ENCODE data around the gene AFMID.

The AFMID gene

DNA sequence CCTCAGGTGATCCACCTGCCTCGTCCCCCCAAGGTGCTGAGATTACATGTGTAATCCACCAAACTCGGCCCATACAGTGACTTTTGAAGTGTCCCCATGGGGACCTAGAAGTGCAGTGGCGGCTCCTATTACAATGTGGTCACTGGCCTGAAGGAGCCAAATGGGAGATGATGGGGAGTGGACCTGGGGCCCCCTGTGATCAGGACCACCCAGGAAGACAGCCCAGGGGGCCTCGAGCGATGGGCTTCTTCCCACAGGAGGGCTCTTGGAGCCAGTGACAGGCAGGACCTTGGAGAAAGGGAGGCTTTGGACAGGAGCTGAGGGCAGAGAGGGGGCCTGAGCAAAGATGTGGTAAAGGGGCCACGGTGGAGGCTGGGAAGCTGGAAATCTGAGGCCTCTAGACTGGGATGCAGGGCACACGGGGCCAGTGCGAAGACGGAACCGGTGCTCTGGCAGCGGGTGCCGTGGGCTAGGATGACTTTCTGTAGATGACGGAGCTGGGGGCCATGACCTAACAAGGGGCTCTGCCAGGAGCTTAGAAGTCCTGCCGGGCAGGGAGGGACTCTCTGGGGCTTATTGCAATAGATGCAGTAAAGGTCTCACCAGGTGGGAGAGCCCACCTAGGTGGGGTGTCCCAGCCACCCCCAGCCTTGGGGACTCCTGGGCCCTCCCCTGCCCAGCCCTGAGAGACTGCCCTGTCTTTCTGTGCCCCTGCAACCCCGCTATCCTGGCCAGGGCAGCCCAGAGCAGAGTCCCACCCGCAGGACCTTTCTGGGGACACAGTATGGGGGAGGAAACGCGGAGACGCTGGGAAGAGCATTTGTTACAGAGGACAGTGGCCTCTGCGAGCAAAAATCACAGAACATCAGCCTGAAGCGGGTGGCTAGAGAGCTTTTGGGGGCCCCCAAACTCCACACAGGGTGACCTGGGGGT, 43.7 kb upstream of the AFMID start:
- H3K4me2 ChIP-seq (ENCODE audit: low read depth, low read length, poor library complexity, severe bottlenecking), result no peak overlapping the region
- H3F3A ChIP-seq (ENCODE audit: insufficient read depth), result peaks cover 35% of the 10 kb centered on the region
- peak overlapping the region; percentile 55; the same call in 1 of the 2 replicates for H3K27ac ChIP-seq (ENCODE audit: low read depth, low read length)
- H3K9me2 ChIP-seq (replicated peaks; ENCODE audit: insufficient read depth, low read length), result no peaks in the 10 kb centered on the region
- no peaks in the 10 kb centered on the region for H3K9me3 ChIP-seq (ENCODE audit: insufficient read depth, low read length)
- H3K27me3 ChIP-seq (ENCODE audit: low read length), result no peaks in the 10 kb centered on the region
- no peaks in the 10 kb centered on the region for H3K36me3 ChIP-seq (ENCODE audit: low read length)
- H3K9ac ChIP-seq (ENCODE audit: low read length), result no peak overlapping the region
- no peaks in the 10 kb centered on the region for H4K20me1 ChIP-seq (ENCODE audit: low read depth, low read length)
- no peak overlapping the region for H3K4me3 ChIP-seq (ENCODE audit: insufficient read depth, low read length, poor library complexity, severe bottlenecking)
- H2AFZ ChIP-seq (ENCODE audit: low read depth, low read length, severe bottlenecking), result no peak overlapping the region
- no peaks in the 10 kb centered on the region for H3K79me2 ChIP-seq (ENCODE audit: insufficient read depth, low read length)
- TF ChIP-seq, protein P1, sequence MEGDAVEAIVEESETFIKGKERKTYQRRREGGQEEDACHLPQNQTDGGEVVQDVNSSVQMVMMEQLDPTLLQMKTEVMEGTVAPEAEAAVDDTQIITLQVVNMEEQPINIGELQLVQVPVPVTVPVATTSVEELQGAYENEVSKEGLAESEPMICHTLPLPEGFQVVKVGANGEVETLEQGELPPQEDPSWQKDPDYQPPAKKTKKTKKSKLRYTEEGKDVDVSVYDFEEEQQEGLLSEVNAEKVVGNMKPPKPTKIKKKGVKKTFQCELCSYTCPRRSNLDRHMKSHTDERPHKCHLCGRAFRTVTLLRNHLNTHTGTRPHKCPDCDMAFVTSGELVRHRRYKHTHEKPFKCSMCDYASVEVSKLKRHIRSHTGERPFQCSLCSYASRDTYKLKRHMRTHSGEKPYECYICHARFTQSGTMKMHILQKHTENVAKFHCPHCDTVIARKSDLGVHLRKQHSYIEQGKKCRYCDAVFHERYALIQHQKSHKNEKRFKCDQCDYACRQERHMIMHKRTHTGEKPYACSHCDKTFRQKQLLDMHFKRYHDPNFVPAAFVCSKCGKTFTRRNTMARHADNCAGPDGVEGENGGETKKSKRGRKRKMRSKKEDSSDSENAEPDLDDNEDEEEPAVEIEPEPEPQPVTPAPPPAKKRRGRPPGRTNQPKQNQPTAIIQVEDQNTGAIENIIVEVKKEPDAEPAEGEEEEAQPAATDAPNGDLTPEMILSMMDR (IDR thresholded peaks at IDR 0.05; ENCODE audit: insufficient read depth, low read length, poor library complexity, severe bottlenecking), result no peak
- TF ChIP-seq EZH2phosphoT487 (conservative IDR thresholded peaks at IDR 0.05; ENCODE audit: low read length), result no peak

- Histone ChIP-seq H3K36me3 (ENCODE audit: low read length) (no peaks in the 10 kb centered on the region), H3F3A (ENCODE audit: insufficient read depth) (peaks cover 33% of the 10 kb centered on the region), H3K79me2 (ENCODE audit: insufficient read depth, low read length) (no peaks in the 10 kb centered on the region), H3K27me3 (ENCODE audit: low read length) (no peaks in the 10 kb centered on the region), H4K20me1 (ENCODE audit: low read depth, low read length) (no peaks in the 10 kb centered on the region), H3K9ac (ENCODE audit: low read length) (peak overlapping the region; percentile 2; the same call in 1 of the 2 replicates), H3K27ac (ENCODE audit: low read depth, low read length) (peak overlapping the region; percentile 55), H3K9me2 (replicated peaks; ENCODE audit: insufficient read depth, low read length) (no peaks in the 10 kb centered on the region), H2AFZ (ENCODE audit: low read depth, low read length, severe bottlenecking) (no peak overlapping the region), H3K4me3 (ENCODE audit: insufficient read depth, low read length, poor library complexity, severe bottlenecking) (no peak overlapping the region), H3K9me3 (ENCODE audit: insufficient read depth, low read length) (no peaks in the 10 kb centered on the region), H3K4me2 (ENCODE audit: low read depth, low read length, poor library complexity, severe bottlenecking) (no peak overlapping the region)
- TF ChIP-seq, protein P1 (IDR thresholded peaks at IDR 0.05; ENCODE audit: insufficient read depth, low read length, poor library complexity, severe bottlenecking), result no peak
Measured at GRCh38 chr17:78144147-78144719, 42.9 kb upstream of the AFMID start.

DNA sequence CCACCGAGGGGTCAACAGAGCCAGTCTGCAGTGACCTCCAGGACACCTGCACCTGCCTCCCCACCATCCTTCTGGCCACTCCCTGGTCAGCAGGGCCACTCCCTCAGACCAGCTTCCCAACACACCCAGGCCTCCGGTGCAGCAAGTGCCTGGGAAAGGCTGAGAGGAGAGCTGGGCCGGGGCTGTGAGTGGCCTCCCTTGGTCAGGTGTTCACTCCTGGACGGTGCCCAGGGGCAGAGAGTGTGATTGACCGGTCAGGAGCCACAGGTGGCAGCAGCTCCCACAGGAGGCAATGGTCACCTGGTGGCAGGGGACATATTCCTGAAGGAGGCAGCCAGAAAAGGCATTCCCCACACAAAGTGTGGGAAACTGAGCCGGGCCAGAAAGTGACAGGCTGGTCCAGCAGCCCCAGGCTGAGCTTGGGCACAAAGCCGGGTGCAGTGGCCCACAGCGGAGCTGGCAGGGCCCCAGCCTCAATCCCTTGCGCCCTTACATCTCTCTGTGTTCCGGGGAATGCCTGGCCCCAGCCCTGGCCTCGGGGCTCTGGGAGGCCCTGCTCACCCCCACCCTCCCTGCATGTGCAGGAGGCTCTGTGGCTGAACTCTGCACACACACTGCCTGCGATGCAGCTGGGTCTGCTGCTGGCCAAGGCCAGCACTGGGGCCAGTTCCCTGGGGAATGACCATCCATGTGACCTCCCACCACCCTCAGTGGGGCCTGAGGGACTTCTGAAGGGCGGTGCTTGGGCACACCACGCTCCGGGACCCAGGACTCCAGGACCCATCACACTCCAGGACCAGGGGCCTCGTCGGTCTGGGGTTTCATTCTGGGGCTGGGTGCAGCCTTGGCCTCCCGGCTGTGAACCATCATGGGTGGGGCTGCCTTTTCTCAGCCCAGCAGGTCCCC, 42.2 kb upstream of the AFMID start:
- H4K20me1 ChIP-seq (ENCODE audit: low read depth, low read length), result no peaks in the 10 kb centered on the region
- H3F3A ChIP-seq (ENCODE audit: insufficient read depth), result peaks cover 29% of the 10 kb centered on the region
- peak overlapping the region; percentile 55; the same call in 1 of the 2 replicates for H3K27ac ChIP-seq (ENCODE audit: low read depth, low read length)
- H3K27me3 ChIP-seq (ENCODE audit: low read length), result no peaks in the 10 kb centered on the region
- no peaks in the 10 kb centered on the region for H3K36me3 ChIP-seq (ENCODE audit: low read length)
- TF ChIP-seq, protein P1 (IDR thresholded peaks at IDR 0.05; ENCODE audit: insufficient read depth, low read length, poor library complexity, severe bottlenecking), result no peak
- TF ChIP-seq EZH2phosphoT487 (conservative IDR thresholded peaks at IDR 0.05; ENCODE audit: low read length), result no peak
- H3K9me3 ChIP-seq (ENCODE audit: insufficient read depth, low read length), result no peaks in the 10 kb centered on the region
- H2AFZ ChIP-seq (ENCODE audit: low read depth, low read length, severe bottlenecking), result no peak overlapping the region
- H3K4me3 ChIP-seq (ENCODE audit: insufficient read depth, low read length, poor library complexity, severe bottlenecking), result no peak overlapping the region
- H3K9ac ChIP-seq (ENCODE audit: low read length), result 0 out of 2 replicates have a peak overlapping the region, but pooled peaks have one; percentile 2
- no peaks in the 10 kb centered on the region for H3K9me2 ChIP-seq (replicated peaks; ENCODE audit: insufficient read depth, low read length)
- H3K79me2 ChIP-seq (ENCODE audit: insufficient read depth, low read length), result no peaks in the 10 kb centered on the region
- H3K4me2 ChIP-seq (ENCODE audit: low read depth, low read length, poor library complexity, severe bottlenecking), result no peak overlapping the region
